SJSA1 (cell line): ENCODE measurements around the gene MED13. TPM values are rescaled to one million over a fixed set of nuclear protein-coding genes. Genes with fewer than 3 reads are reported as not detected.

Experiments
- DNase-seq, 2 experiments: peaks; one replicate each; pipeline ENCODE4 v3.0.0-alpha.2; 2015 to 2020; ENCODE audit warnings: low spot score in 2 of 2, low read depth in 1 of 2
- H3K27ac ChIP-seq: fragments of 250-450 bp; sonication (Bioruptor Pico); 2 replicates; pipeline ENCODE4 v1.5.1; 2020; ENCODE audit warnings: mild to moderate bottlenecking, moderate library complexity
- H3K27me3 ChIP-seq: fragments of 250-450 bp; sonication (Bioruptor Pico); replicated peaks from 2 replicates; pipeline ENCODE4 v1.5.1; 2020; ENCODE audit warnings: mild to moderate bottlenecking, moderate library complexity
- H3K36me3 ChIP-seq: fragments of 250-450 bp; sonication (Bioruptor Pico); 2 replicates; pipeline ENCODE4 v1.5.1; 2020; ENCODE audit warnings: mild to moderate bottlenecking
- H3K4me1 ChIP-seq: fragments of 250-450 bp; sonication (Bioruptor Pico); replicated peaks from 2 replicates; pipeline ENCODE4 v1.6.1; 2021; ENCODE audit warnings: mild to moderate bottlenecking
- H3K4me3 ChIP-seq: fragments of 250-450 bp; sonication (Bioruptor Pico); 2 replicates; pipeline ENCODE4 v1.5.1; 2020; ENCODE audit warnings: mild to moderate bottlenecking
- H3K9me3 ChIP-seq: fragments of 250-450 bp; sonication (Bioruptor Pico); replicated peaks from 2 replicates; pipeline ENCODE4 v1.5.1; 2020; ENCODE audit warnings: mild to moderate bottlenecking
- total RNA-seq: library from RNA; depleted of rRNA; stranded (reverse); fragments of >200 nt; shearing (Covaris generic); gene quantifications from 2 replicates; pipeline ENCODE4 v1.2.3, GENCODE V29; 2014; rRNA removed

The MED13 gene, protein sequence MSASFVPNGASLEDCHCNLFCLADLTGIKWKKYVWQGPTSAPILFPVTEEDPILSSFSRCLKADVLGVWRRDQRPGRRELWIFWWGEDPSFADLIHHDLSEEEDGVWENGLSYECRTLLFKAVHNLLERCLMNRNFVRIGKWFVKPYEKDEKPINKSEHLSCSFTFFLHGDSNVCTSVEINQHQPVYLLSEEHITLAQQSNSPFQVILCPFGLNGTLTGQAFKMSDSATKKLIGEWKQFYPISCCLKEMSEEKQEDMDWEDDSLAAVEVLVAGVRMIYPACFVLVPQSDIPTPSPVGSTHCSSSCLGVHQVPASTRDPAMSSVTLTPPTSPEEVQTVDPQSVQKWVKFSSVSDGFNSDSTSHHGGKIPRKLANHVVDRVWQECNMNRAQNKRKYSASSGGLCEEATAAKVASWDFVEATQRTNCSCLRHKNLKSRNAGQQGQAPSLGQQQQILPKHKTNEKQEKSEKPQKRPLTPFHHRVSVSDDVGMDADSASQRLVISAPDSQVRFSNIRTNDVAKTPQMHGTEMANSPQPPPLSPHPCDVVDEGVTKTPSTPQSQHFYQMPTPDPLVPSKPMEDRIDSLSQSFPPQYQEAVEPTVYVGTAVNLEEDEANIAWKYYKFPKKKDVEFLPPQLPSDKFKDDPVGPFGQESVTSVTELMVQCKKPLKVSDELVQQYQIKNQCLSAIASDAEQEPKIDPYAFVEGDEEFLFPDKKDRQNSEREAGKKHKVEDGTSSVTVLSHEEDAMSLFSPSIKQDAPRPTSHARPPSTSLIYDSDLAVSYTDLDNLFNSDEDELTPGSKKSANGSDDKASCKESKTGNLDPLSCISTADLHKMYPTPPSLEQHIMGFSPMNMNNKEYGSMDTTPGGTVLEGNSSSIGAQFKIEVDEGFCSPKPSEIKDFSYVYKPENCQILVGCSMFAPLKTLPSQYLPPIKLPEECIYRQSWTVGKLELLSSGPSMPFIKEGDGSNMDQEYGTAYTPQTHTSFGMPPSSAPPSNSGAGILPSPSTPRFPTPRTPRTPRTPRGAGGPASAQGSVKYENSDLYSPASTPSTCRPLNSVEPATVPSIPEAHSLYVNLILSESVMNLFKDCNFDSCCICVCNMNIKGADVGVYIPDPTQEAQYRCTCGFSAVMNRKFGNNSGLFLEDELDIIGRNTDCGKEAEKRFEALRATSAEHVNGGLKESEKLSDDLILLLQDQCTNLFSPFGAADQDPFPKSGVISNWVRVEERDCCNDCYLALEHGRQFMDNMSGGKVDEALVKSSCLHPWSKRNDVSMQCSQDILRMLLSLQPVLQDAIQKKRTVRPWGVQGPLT (N-terminal part only)
- 26.7 and 47.9 TPM in 2 replicates for total RNA-seq

DNA sequence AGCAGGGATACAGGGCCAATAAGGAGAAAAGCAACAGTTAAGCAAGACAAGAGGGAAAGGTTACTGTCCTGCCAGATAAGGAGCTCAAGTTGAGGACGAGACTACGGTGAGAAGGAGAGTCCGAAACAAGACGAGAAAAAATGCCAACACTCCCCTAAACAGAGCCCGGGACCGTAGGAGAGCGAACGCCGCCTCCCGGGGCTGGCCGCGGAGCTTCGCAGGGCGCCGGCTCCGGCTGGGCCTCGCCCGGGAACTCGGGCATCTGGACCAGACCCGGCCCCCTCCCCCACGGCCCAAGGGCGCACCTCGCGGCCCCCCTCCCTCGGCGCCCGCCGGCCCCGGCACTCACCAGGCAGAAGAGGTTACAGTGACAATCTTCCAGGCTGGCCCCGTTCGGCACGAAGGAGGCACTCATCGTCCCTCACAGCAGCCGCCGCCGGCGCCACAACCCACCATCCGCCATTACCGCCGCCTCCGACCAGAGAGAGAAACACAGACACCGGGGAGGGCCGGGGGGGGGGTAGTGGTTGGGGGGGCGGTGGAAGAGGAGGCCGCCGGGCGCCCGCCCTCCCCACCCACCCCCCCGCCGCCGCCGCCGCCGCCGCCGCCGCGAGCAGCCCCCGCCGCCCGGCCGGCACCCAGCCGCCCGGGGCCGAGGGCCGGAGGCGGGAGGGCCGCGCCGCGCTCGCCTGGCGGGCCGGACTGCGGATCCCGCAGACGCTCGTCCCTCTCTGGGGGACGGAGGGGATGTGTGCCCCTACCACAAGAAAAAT is at the start of gene MED13:
Gene MED13 (minus strand): TSS at position 488 of the 773 bp plus-strand sequence. CDS start 73 bp downstream, at position 415.
- H3K27ac ChIP-seq, result peak within 1 kb of the TSS; percentile 79
- no peaks in the 10 kb centered on the region for H3K9me3 ChIP-seq
- H3K4me1 ChIP-seq, result peaks cover 15% of the 10 kb centered on the region
- no peaks in the 10 kb centered on the region for H3K27me3 ChIP-seq
- peak within 1 kb of the TSS; percentile 74 for H3K4me3 ChIP-seq
- DNase-seq, result peak; percentile 71 to 74
- H3K36me3 ChIP-seq, result peaks cover 34% of the 10 kb centered on the region

DNA sequence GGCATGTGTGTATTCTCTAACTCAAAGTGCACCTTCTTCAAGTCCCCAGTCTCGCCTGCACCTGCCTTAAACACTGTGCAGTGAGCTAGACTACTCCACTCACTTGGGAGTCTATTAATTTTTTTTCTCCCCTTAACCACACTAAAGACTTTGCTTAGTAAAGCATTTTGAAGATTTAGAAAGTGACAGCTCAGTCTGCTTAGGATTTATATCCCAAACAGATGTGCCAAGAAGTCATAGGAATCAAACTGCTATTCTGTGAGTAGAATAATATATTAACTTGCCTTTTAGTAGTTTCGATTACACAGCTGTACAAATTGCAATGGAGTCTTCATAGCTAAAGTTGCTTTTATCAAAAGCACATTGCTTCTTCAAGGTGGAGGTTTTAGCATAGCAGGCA is 47.2 kb upstream of the MED13 start:
- Histone ChIP-seq H3K36me3 (no peaks in the 10 kb centered on the region), H3K4me1 (no peaks in the 10 kb centered on the region), H3K27me3 (peaks cover 5% of the 10 kb centered on the region), H3K9me3 (no peaks in the 10 kb centered on the region), H3K27ac (no peak overlapping the region), H3K4me3 (no peak overlapping the region)
- DNase-seq, result no peak

DNA sequence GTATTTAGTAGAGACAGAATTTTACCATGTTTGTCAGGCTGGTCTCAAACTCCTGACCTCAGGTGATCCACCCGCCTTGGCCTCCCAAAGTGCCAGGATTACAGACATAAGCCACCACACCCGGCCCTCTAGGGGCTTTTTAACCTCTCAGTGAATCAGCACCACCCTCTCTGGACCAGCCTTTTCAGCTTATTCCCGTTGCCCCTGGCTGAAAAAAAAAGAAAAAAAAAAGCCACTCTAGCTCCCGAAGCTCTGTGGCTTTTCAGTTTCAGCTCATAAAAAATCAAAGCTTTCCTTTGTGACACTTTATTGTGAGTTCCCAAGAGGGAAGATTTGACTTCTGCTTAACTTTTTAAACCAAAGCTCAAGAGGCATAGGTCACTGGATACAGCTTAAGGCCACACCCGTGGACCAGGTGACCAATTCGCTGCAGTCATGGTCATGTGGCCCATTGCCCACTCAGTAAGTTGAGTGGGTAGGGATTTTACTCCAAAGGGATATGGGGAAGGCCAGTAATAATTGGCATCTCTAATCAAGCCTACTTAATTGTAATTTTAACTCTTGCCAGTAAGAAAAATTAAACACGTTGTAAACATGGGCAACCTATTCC is 46.6 kb upstream of the MED13 start:
- DNase-seq, result no peak
- H3K4me1 ChIP-seq, result no peaks in the 10 kb centered on the region
- H3K27ac ChIP-seq, result no peak overlapping the region
- H3K27me3 ChIP-seq, result peaks cover 5% of the 10 kb centered on the region
- no peaks in the 10 kb centered on the region for H3K36me3 ChIP-seq
- H3K9me3 ChIP-seq, result no peaks in the 10 kb centered on the region
- no peak overlapping the region for H3K4me3 ChIP-seq

DNA sequence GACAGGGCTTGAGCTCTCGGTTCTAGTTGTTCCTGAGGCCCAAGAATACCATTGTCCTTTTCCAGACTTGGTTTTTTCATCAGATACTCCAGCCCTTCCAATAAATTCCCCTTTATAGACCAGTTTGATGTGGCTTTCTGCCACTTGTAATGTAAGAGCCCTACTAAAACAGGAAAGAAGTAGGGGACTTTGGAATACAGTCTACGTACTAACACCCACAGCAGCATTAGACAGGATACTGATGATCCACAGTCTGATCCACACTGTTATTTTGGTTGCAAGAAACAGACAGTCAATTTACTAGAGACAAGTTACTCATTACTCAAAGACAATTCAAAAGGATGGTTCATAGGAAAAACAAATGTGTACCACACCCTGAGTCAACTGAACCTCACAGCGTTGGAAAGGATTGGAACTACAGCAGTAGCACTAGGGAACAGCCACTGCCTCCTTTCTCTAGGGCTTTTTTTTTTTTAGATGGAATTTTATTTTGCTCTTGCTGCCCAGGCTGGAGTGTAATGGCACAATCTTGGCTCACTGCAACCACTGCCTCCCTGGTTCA is 45.9 kb upstream of the MED13 start:
- H3K27me3 ChIP-seq, result peaks cover 8% of the 10 kb centered on the region
- H3K36me3 ChIP-seq, result no peaks in the 10 kb centered on the region
- DNase-seq, result no peak
- H3K9me3 ChIP-seq, result no peaks in the 10 kb centered on the region
- no peaks in the 10 kb centered on the region for H3K4me1 ChIP-seq
- no peak overlapping the region for H3K4me3 ChIP-seq
- H3K27ac ChIP-seq, result no peak overlapping the region

DNA sequence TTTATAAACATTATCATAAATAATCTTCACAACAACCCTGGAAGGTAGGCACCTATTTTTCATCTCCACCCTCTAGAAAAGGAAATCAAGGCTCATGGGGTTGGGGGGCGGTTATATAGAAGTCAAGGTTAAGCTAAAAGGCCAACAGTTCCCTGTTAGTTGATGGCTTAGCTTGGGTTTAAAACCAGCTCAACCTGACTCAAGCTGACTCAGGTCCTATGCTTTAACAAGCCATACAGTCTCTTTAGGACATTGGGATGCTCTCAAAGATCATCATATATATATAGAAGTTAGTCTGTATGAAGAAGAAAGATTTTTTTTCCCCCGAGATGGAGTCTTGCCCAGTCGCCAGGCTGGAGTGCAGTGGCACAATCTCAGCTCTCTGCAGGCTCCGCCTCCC is 44.8 kb upstream of the MED13 start:
- no peak overlapping the region for H3K4me3 ChIP-seq
- no peaks in the 10 kb centered on the region for H3K36me3 ChIP-seq
- no peak for DNase-seq
- no peak overlapping the region for H3K27ac ChIP-seq
- no peaks in the 10 kb centered on the region for H3K9me3 ChIP-seq
- no peaks in the 10 kb centered on the region for H3K4me1 ChIP-seq
- H3K27me3 ChIP-seq, result peaks cover 8% of the 10 kb centered on the region

DNA sequence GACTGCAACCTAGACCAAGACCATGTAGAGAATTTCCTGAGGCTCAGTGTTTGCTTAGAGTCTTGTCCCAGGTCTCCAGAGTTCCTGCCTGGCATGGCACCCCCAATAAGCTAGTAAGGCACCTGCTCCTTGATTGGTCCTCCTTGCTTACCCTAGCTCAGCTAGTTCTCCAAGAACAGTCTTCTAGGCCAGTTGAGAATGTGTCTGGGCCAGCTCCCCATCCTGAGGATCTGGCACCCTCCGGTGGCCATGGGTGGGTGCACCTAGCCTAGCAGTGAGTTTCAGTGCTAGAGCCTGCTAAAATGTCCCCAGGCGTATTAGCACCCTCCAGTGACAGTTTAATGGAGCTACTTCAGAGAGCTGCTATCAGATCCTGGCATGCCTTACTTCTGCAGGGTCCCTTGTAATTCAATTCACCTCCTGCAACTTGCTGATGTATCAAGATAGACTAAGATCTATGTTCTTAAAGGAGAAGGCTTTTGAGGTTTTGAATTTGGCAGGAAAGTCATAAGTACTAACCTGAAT is 44.4 kb upstream of the MED13 start:
- Histone ChIP-seq H3K9me3 (no peaks in the 10 kb centered on the region), H3K27me3 (peaks cover 8% of the 10 kb centered on the region), H3K4me3 (no peak overlapping the region), H3K27ac (no peak overlapping the region), H3K4me1 (no peaks in the 10 kb centered on the region), H3K36me3 (no peaks in the 10 kb centered on the region)
- DNase-seq, result peak; percentile 20 to 66

DNA sequence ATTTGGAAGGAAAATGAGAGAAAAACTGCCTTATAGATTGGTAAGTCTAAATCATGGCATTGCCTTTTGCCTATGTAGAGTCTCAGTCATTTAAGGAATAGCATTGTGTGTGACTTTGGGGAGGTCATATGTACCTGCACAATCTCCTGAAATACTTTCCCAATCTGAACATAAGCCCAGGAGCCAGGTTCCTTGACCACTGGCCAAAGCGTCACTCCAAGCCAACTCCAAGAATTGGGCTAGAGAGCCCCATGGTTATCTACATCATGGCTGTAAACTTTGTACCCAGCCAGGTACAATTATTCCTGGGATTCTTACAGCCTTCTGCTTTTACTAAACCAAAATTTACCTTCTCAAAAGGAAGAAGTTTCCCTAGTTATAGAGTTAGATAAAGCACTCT is 40.8 kb upstream of the MED13 start:
- Histone ChIP-seq H3K27ac (no peak overlapping the region), H3K9me3 (no peaks in the 10 kb centered on the region), H3K36me3 (no peaks in the 10 kb centered on the region), H3K4me1 (no peaks in the 10 kb centered on the region), H3K27me3 (peaks cover 3% of the 10 kb centered on the region; the same call in 1 of the 2 replicates), H3K4me3 (no peak overlapping the region)
- DNase-seq, result no peak

DNA sequence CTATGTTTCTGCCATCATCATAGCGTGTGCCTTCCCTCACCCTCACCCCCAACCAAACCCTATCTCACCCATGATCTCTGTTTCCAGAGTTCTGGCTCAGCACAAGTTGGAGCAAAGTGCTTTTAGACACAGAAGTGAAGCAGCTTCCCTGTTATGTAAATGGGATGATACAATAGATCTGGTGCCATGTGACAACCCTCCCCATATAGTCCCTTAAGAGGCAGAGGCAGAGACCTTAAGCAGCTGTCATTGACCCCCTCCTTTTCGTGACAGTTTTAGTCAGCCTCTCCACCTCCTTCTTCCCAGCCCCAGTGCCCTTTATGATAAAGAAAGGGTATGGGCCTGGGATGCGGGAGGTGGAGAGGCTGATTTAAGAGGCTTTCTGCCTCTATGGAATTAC is 40.3 kb upstream of the MED13 start:
- H3K27me3 ChIP-seq, result peaks cover 3% of the 10 kb centered on the region; the same call in 1 of the 2 replicates

DNA sequence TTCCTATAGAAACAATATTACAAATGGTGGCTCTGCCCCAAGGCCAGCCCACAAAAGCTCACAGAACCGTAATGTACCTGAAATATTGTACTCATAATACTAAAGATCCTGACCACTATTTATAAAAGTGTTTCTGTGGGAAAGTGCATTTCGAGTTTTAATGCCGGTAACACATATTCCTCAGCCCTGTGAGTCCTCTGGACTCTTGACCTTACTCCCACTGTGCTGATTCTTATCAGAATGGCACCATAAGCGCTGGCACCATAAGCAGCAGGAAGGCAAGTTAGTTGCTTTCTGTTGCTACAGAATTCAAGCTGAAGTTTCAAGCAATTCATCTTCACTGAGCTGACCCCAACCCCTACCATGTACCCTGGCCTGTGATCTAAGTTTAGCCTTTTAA is 36.4 kb upstream of the MED13 start:
- Histone ChIP-seq H3K4me3 (no peak overlapping the region), H3K27me3 (peaks cover 2% of the 10 kb centered on the region; the same call in 1 of the 2 replicates), H3K36me3 (no peaks in the 10 kb centered on the region), H3K9me3 (no peaks in the 10 kb centered on the region; the same call in 1 of the 2 replicates), H3K4me1 (no peaks in the 10 kb centered on the region), H3K27ac (no peak overlapping the region)
- no peak for DNase-seq

More for the DNA sequence above, 40.3 kb upstream of the MED13 start:
- DNase-seq, result no peak
- Histone ChIP-seq H3K4me1 (no peaks in the 10 kb centered on the region), H3K36me3 (no peaks in the 10 kb centered on the region), H3K27ac (no peak overlapping the region), H3K9me3 (no peaks in the 10 kb centered on the region), H3K4me3 (no peak overlapping the region)

DNA sequence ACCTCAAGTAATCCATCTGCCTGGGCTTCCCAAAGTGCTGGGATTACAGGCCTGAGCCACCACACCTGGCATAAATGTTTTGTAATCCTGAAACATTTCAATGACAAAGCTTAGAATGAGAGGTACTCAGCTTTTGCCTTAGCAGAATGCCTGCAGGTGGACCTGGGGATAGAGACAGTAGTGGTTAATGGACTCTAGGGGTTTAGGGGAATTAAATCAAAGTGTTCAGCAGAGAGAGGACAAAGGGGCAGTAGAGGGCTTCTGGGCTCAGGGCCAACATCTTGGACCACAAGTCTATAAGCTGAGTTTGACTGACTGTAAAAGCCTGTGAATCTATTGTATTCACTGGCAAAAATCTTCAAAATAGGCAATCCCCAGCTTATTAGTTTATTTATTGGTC is 36.0 kb upstream of the MED13 start:
- Histone ChIP-seq H3K36me3 (no peaks in the 10 kb centered on the region), H3K27ac (no peak overlapping the region), H3K9me3 (no peaks in the 10 kb centered on the region; the same call in 1 of the 2 replicates), H3K4me1 (peaks cover 1% of the 10 kb centered on the region), H3K27me3 (no peaks in the 10 kb centered on the region), H3K4me3 (no peak overlapping the region)
- no peak for DNase-seq

DNA sequence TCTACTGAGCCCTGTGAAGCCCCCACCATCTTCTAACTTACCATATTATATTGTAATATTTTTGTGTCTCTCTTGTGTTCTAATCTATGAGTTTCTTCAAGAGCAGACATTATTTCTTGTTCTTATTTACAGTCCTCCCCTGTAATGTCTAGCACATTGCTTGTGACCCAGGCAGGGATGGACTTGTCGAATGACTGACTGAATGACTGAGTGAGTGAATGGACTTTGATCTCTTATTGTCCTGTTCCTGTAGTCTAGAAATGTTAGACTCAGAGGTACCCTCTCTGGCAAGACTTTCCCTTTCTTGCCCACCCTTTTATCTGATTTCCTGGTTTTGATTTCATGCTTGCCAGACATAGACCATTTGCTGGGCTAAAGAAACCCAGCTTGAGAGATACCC is 35.0 kb upstream of the MED13 start:
- no peak overlapping the region for H3K27ac ChIP-seq
- no peak for DNase-seq
- peaks cover 8% of the 10 kb centered on the region for H3K4me1 ChIP-seq
- H3K27me3 ChIP-seq, result no peaks in the 10 kb centered on the region
- H3K4me3 ChIP-seq, result no peak overlapping the region
- H3K9me3 ChIP-seq, result no peaks in the 10 kb centered on the region; the same call in none of the 2 replicates
- no peaks in the 10 kb centered on the region for H3K36me3 ChIP-seq

DNA sequence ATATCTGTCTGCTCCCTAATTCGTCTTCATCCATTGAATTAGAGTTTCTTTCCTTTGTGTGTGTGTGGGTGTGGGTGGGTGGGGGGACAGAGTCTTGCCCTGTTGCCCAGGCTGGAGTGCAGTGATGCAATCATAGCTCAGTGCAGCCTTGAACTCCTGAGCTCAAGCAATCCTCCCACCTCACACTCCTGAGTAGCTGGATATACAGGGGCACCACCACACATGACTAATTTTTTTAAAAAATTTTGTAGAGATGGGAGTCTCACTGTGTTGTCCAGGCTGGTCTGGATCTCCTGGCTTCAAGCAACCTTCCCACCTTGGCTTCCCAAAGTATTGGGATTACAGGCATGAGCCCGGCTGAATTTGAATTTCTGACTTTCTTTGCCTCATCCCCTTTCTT is 34.5 kb upstream of the MED13 start:
- Histone ChIP-seq H3K9me3 (no peaks in the 10 kb centered on the region; the same call in none of the 2 replicates), H3K27me3 (no peaks in the 10 kb centered on the region), H3K4me3 (no peak overlapping the region), H3K27ac (no peak overlapping the region), H3K4me1 (peaks cover 8% of the 10 kb centered on the region), H3K36me3 (no peaks in the 10 kb centered on the region)
- no peak for DNase-seq
